Calu3 (cell line): ENCODE data around the gene LONRF3. TPM values are rescaled to one million over a fixed set of nuclear protein-coding genes. Genes with fewer than 3 reads are reported as not detected.
A peak's percentile ranks its signal among the peaks of the same experiment; 100 is the strongest.

Experiments used
- BruUV-seq: library from RNA; stranded (reverse); fragments of 400-500 nt; replicated peaks from 2 replicates; lab custom pipeline; 2021; lab: Mats Ljungman, UMichigan
- CTCF ChIA-PET: fragments of 300-600 bp; sonication (Branson Sonifier 250); formaldehyde crosslinking; loops from one replicate; lab custom pipeline; 2022; ENCODE audit warnings: antibody characterized with exemption; lab: Charles Lee
- DNase-seq: peaks from one replicate; pipeline ENCODE4 v3.0.0; 2022
- H3K27ac Mint-ChIP-seq: one replicate; pipeline ENCODE4 v1.8.0; 2022; ENCODE audit warnings: mixed read lengths; ENCODE audit not compliant: unreplicated experiment
- H3K27me3 Mint-ChIP-seq: one replicate; pipeline ENCODE4 v1.8.0; 2022; ENCODE audit warnings: mixed read lengths; ENCODE audit not compliant: unreplicated experiment
- H3K36me3 Mint-ChIP-seq: one replicate; pipeline ENCODE4 v1.8.0; 2022; ENCODE audit warnings: mild to moderate bottlenecking, moderate library complexity, mixed read lengths; ENCODE audit not compliant: insufficient read depth, unreplicated experiment
- H3K4me1 Mint-ChIP-seq: one replicate; pipeline ENCODE4 v1.8.0; 2022; ENCODE audit warnings: mild to moderate bottlenecking, low read depth, mixed read lengths; ENCODE audit not compliant: unreplicated experiment
- H3K4me3 Mint-ChIP-seq: one replicate; pipeline ENCODE4 v1.8.0; 2022; ENCODE audit warnings: mild to moderate bottlenecking, low read depth, moderate library complexity, mixed read lengths; ENCODE audit not compliant: unreplicated experiment
- H3K9me3 Mint-ChIP-seq: one replicate; pipeline ENCODE4 v1.8.0; 2022; ENCODE audit warnings: low read depth, mixed read lengths; ENCODE audit not compliant: unreplicated experiment
- intact Hi-C: fragments of 100-400 bp; cut with micrococcal nuclease; formaldehyde crosslinking; loops from one replicate; pipeline ENCODE4 v1.10.0; 2022; ENCODE audit not compliant: unreplicated experiment
- total RNA-seq: library from RNA; stranded (reverse); gene quantifications from 2 replicates; pipeline ENCODE4 v1.2.3, GENCODE V29; 2022
- TF ChIP-seq, protein P1 (sequence below): fragments of 200-600 bp; IDR thresholded peaks from one replicate; pipeline ENCODE4 v1.8.0; 2022; ENCODE audit warnings: antibody characterized with exemption; ENCODE audit not compliant: unreplicated experiment

The LONRF3 gene
- total RNA-seq, 1 experiment from 2014 or later: 6.7 TPM

GRCh38 chrX:119003462-119003861, 29.0 kb downstream of the LONRF3 start:
- H3K27ac Mint-ChIP-seq: no peak overlapping the region
- H3K36me3 Mint-ChIP-seq: no peaks in the 10 kb centered on the region
- DNase-seq: no peak
- intact Hi-C loops: no loop called here
- TF ChIP-seq, protein P1, sequence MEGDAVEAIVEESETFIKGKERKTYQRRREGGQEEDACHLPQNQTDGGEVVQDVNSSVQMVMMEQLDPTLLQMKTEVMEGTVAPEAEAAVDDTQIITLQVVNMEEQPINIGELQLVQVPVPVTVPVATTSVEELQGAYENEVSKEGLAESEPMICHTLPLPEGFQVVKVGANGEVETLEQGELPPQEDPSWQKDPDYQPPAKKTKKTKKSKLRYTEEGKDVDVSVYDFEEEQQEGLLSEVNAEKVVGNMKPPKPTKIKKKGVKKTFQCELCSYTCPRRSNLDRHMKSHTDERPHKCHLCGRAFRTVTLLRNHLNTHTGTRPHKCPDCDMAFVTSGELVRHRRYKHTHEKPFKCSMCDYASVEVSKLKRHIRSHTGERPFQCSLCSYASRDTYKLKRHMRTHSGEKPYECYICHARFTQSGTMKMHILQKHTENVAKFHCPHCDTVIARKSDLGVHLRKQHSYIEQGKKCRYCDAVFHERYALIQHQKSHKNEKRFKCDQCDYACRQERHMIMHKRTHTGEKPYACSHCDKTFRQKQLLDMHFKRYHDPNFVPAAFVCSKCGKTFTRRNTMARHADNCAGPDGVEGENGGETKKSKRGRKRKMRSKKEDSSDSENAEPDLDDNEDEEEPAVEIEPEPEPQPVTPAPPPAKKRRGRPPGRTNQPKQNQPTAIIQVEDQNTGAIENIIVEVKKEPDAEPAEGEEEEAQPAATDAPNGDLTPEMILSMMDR: no peak
- no peaks in the 10 kb centered on the region for H3K4me1 Mint-ChIP-seq
- BruUV-seq: no TSS peak
- CTCF ChIA-PET: no interaction called here
- H3K27me3 Mint-ChIP-seq: no peaks in the 10 kb centered on the region
- no peaks in the 10 kb centered on the region for H3K9me3 Mint-ChIP-seq
- no peak overlapping the region for H3K4me3 Mint-ChIP-seq

DNA sequence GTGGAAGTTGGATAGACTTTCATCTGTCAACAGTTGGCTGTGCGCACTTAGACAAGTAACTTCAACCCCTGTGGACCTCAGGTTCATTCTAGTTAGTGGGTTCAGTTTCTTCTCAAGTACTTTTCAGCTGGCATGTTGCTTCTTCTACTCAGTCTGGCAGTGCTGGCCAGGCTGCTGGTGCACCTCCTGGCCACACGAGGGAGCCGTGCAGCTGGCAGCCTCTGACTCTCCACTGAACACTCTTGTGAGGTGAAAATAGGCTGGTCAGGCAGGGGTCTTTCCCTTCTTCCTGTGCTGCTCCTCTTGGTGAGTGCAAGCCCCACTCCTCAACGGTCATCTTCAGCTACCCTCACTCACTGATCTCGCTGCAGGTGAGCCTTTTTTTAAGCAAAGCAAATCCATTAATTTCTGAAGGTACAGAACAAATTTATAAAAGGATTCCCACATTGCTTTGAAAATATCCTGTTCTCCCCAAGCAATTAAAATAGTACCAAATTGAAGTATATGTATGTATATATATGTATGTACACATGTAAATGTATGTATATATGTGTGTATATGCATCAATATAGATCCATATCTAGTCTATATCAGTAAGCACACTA, 30.6 kb downstream of the LONRF3 start:
- intact Hi-C loops: loop anchor here (1.0 kb wide), 1 partner anchor 62 kb away; no protein-coding TSS in a partner anchor
- no TSS peak for BruUV-seq
- Mint-ChIP-seq H3K9me3 (no peaks in the 10 kb centered on the region), H3K36me3 (no peaks in the 10 kb centered on the region), H3K4me3 (no peak overlapping the region), H3K27me3 (no peaks in the 10 kb centered on the region), H3K27ac (no peak overlapping the region), H3K4me1 (no peaks in the 10 kb centered on the region)
- DNase-seq: peak; percentile 62
- CTCF ChIA-PET: interaction anchor here (1.3 kb wide), 1 partner anchor 10 kb away, joined by 4 read pairs; no protein-coding TSS in a partner anchor
- TF ChIP-seq, protein P1: peak; percentile 55

DNA sequence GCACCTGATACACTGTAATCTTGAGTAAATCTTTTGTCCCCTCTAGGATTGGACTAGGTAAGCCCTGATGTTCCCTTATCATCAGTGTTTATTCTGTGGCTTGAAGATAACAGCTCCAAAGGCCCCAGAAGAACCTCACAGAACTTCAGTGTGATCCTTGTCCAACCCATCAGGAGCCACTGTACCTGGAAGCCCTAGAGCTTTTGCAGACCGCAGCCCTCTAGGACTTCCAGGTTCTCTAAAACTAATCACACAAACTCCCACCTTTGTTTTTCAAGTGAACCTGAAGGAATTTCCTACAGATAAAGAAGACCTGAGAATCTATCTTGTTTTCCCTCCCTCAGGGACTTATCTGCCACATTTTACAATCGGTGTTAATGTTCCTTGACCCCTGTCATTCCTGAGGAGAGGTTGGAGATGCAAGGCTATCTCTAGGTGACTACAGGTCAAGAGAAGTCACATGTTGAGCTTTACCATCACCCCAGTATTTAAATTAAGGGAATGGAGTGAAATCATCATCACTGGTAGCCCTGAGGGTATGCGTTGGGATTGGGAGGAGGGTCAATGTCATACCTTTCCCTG, 32.9 kb downstream of the LONRF3 start:
- H3K36me3 Mint-ChIP-seq: no peaks in the 10 kb centered on the region
- no peaks in the 10 kb centered on the region for H3K27me3 Mint-ChIP-seq
- no peak for DNase-seq
- H3K4me1 Mint-ChIP-seq: no peaks in the 10 kb centered on the region
- CTCF ChIA-PET: interaction anchor here (0.6 kb wide), 1 partner anchor 18 kb away, joined by 3 read pairs; no protein-coding TSS in a partner anchor
- BruUV-seq: no TSS peak
- no peaks in the 10 kb centered on the region for H3K9me3 Mint-ChIP-seq
- H3K4me3 Mint-ChIP-seq: no peak overlapping the region
- intact Hi-C loops: no loop called here
- TF ChIP-seq, protein P1: no peak
- H3K27ac Mint-ChIP-seq: no peak overlapping the region

DNA sequence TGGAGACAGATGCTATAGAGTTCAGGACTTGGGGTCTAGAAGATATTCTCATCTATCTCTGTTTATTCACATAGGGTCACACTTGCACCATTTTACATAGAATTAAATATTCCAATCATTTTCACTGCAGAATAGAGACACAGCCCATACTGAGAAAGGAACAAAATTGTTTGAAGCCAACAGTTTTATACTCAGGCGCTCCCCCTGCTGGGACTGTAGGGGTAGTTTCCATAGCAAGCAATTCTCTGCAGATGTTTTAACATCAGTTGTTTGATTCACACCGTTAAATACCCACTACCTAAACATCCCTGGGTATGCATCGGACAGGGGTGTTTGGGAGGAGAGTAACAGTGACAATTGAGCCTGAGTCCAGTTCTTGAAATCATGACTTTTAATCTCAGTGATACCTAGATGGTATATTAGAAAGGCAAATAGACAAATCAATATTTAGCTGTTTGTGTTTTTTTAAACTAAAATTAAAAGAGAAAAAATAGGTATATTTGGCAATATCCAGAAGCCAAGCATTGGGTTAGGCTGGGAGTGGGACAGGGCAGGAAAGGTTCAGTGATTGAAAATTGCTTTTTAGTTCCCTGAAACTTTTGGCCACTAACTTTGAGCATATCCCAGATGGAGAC, 33.8 kb downstream of the LONRF3 start:
- no TSS peak for BruUV-seq
- H3K36me3 Mint-ChIP-seq: no peaks in the 10 kb centered on the region
- CTCF ChIA-PET: interaction anchor here (0.7 kb wide), 1 partner anchor 161 kb away, joined by 4 read pairs; no protein-coding TSS in a partner anchor
- intact Hi-C loops: loop anchor here (1.0 kb wide), 1 partner anchor 161 kb away; no protein-coding TSS in a partner anchor
- no peaks in the 10 kb centered on the region for H3K4me1 Mint-ChIP-seq
- H3K9me3 Mint-ChIP-seq: no peaks in the 10 kb centered on the region
- H3K27me3 Mint-ChIP-seq: no peaks in the 10 kb centered on the region
- TF ChIP-seq, protein P1: peak; percentile 51
- peak; percentile 40 for DNase-seq
- H3K27ac Mint-ChIP-seq: no peak overlapping the region
- no peak overlapping the region for H3K4me3 Mint-ChIP-seq
